ENCODE data around the gene CRAMP1. TPM values are rescaled to one million over a fixed set of nuclear protein-coding genes. Genes with fewer than 3 reads are reported as not detected.

CRAMP1 gene
- total RNA-seq, 2 experiments from 2014 or later: 15.1 to 15.7 TPM

DNA sequence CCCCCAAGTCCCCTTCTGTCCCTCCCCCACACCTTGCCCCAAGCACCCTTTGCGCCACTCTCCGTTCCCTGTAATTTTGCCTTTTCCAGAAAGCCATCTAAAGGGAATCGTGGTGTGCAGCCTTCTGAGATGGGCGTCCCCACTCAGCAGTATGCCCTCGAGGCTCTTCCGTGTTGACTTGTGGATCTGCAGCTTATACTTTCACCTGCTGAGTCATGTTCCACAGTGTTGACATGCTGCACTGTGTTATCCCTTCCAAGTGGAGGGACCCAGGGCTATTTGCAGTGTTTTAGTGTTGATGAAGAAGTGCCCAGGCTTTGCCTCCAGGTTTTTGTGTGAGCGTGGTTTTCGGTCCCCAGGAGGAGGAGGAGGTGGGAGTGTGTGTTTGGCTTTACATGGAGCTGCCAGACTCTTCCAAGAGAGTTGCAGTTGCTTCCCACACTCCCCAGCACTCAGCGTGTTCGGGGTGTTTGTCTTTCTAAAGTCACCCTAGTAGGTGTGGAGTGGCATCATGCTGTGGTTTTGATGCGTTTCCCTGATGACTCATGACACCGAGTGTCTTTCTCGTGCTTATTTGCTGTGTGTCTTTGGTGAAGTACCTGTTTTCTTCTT, 33.9 kb downstream of the CRAMP1 start:
- intact Hi-C loops (cut with micrococcal nuclease): no loop called here
- peak overlapping the region; percentile 55 for H3K27ac Mint-ChIP-seq
- ChIA-PET POLR2A (interaction anchor here (1.0 kb wide), 1 partner anchor 12 kb away, joined by 3 read pairs; no protein-coding TSS in a partner anchor), CTCF (interaction anchor here (1.6 kb wide), 1 partner anchor 217 kb away, joined by 4 read pairs; no protein-coding TSS in a partner anchor)
- ATAC-seq: peak; percentile 83
- H3K9me3 Mint-ChIP-seq: no peaks in the 10 kb centered on the region
- H3K27me3 Mint-ChIP-seq: no peaks in the 10 kb centered on the region
- no peak overlapping the region for H3K4me3 Mint-ChIP-seq
- peak; percentile 56 for DNase-seq
- TF ChIP-seq, protein P1, sequence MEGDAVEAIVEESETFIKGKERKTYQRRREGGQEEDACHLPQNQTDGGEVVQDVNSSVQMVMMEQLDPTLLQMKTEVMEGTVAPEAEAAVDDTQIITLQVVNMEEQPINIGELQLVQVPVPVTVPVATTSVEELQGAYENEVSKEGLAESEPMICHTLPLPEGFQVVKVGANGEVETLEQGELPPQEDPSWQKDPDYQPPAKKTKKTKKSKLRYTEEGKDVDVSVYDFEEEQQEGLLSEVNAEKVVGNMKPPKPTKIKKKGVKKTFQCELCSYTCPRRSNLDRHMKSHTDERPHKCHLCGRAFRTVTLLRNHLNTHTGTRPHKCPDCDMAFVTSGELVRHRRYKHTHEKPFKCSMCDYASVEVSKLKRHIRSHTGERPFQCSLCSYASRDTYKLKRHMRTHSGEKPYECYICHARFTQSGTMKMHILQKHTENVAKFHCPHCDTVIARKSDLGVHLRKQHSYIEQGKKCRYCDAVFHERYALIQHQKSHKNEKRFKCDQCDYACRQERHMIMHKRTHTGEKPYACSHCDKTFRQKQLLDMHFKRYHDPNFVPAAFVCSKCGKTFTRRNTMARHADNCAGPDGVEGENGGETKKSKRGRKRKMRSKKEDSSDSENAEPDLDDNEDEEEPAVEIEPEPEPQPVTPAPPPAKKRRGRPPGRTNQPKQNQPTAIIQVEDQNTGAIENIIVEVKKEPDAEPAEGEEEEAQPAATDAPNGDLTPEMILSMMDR (IDR thresholded peaks at IDR 0.05): no peak
- peaks cover 37% of the 10 kb centered on the region for H3K36me3 Mint-ChIP-seq (ENCODE audit: low read depth)
- peaks cover 24% of the 10 kb centered on the region for H3K4me1 Mint-ChIP-seq (ENCODE audit: low read depth)

DNA sequence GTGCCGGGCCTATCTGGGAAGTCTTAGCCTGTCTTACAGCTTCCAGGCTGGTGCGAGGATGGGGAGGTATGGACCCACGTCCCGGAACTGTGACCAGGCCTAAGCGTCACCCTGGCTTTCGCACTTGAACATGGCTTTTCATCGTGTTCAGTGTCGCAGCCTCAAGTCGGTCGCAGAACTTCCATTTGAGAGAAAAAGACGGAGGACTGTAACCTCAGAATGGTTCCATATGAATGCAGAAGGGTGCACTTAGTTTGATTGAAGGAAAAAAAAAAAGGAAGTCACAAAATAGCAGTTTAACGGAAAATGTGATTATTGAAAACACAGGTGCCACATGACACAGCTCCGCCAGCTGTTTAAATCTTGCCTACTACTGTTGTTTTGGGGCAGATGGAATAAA, 35.7 kb downstream of the CRAMP1 start:
- H3K9me3 Mint-ChIP-seq: no peaks in the 10 kb centered on the region
- peaks cover 24% of the 10 kb centered on the region for H3K4me1 Mint-ChIP-seq (ENCODE audit: low read depth)
- ChIA-PET CTCF (no interaction called here), POLR2A (no interaction called here)
- ATAC-seq (no peak), DNase-seq (no peak)
- H3K27me3 Mint-ChIP-seq: no peaks in the 10 kb centered on the region
- intact Hi-C loops (cut with micrococcal nuclease): no loop called here
- H3K4me3 Mint-ChIP-seq: no peak overlapping the region
- H3K36me3 Mint-ChIP-seq (ENCODE audit: low read depth): peaks cover 43% of the 10 kb centered on the region
- TF ChIP-seq, protein P1 (IDR thresholded peaks at IDR 0.05): no peak
- H3K27ac Mint-ChIP-seq: no peak overlapping the region

DNA sequence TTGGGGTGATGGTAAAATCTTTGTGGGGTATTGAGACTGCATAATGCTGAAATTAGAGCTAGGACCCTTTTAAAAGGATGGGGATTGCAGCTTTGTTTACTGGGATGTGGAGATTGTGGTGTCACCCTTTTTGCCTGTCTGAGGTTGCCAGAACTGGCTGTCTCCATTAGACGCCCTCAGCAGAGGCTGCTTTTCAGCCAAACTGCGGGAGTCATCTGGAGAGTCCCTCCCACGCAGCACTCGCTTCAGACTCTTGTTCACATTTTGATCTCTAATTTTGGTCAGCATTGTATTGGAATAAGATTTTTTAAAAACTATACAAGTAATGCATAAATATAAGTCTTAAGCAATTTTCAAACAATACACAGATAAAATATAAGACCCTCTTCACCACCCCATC, 38.0 kb downstream of the CRAMP1 start:
- no peaks in the 10 kb centered on the region for H3K27me3 Mint-ChIP-seq
- H3K27ac Mint-ChIP-seq: no peak overlapping the region
- intact Hi-C loops (cut with micrococcal nuclease): no loop called here
- DNase-seq: no peak
- no peak overlapping the region for H3K4me3 Mint-ChIP-seq
- TF ChIP-seq, protein P1 (IDR thresholded peaks at IDR 0.05): no peak
- ChIA-PET CTCF (interaction anchor here (1.2 kb wide), 1 partner anchor 56 kb away, joined by 6 read pairs; the partner anchor contains the start of gene MAPK8IP3), POLR2A (no interaction called here)
- no peak for ATAC-seq
- no peaks in the 10 kb centered on the region for H3K9me3 Mint-ChIP-seq
- peaks cover 19% of the 10 kb centered on the region for H3K4me1 Mint-ChIP-seq (ENCODE audit: low read depth)
- H3K36me3 Mint-ChIP-seq (ENCODE audit: low read depth): peaks cover 48% of the 10 kb centered on the region

DNA sequence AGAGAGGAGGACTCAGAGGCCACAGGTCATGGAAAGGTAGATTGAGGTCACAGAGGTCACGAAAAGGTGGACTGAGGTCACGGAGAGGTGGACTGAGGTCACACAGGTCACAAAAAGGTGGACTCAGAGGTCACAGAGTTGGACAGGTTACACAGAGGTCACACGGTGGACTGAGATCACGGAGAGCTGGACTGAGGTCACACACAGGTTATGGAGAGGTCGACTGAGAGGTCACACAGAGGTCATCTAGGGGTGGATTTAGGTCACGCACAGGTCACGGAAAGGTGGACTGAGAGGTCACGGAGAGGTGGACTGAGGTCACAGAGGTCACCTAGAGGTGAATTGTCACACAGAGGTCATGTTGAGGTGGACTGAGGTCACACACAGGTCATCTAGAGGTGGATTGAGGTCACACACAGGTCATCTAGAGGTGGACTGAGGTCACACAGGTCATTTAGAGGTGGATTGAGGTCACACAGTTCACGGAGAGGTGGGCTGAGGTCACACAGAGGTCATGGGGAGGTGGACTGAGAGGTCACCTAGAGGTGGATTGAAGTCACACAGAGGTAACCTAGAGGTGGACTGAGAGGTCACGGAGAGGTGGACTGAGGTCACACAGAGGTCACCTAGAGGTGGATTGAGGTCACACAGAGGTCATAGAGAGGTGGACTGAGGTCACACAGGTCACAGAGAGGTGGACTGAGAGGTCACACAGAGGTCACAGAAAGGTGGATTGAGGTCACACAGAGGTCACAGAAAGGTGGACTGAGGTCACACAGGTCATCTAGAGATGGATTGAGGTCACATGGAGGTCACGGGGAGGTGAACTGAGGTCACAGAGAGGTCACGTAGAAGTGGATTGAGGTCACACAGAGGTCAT, 39.2 kb downstream of the CRAMP1 start:
- DNase-seq (peak; percentile 29), ATAC-seq (peak; percentile 66)
- Mint-ChIP-seq H3K4me3 (no peak overlapping the region), H3K9me3 (no peaks in the 10 kb centered on the region), H3K27me3 (no peaks in the 10 kb centered on the region), H3K4me1 (ENCODE audit: low read depth) (peaks cover 8% of the 10 kb centered on the region), H3K27ac (peak overlapping the region; percentile 8), H3K36me3 (ENCODE audit: low read depth) (peaks cover 45% of the 10 kb centered on the region)
- TF ChIP-seq, protein P1 (IDR thresholded peaks at IDR 0.05): no peak
- intact Hi-C loops (cut with micrococcal nuclease): no loop called here
- CTCF ChIA-PET: no interaction called here
- POLR2A ChIA-PET: interaction anchor here (1.0 kb wide), 1 partner anchor 10 kb away, joined by 3 read pairs; no protein-coding TSS in a partner anchor

DNA sequence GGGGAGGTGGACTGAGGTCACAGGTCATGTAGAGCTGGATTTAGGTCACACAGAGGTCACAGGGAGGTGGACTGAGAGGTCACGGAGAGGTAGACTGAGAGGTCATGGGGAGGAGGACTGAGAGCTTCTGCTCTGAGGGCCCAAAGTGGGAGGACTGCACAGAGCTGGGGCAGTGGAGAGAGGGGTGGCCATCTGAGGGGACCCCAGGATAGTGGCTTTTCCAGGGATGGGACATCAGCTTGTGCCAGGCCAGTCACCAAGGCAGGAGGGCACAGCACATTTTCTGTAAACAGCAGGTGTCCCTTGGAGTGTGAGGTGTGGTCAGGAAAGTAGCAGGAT, 39.8 kb downstream of the CRAMP1 start:
- CTCF ChIA-PET: no interaction called here
- DNase-seq (no peak), ATAC-seq (peak; percentile 42)
- Mint-ChIP-seq H3K36me3 (ENCODE audit: low read depth) (peaks cover 42% of the 10 kb centered on the region), H3K27me3 (no peaks in the 10 kb centered on the region), H3K9me3 (no peaks in the 10 kb centered on the region), H3K4me1 (ENCODE audit: low read depth) (peaks cover 3% of the 10 kb centered on the region), H3K4me3 (no peak overlapping the region), H3K27ac (no peak overlapping the region)
- TF ChIP-seq, protein P1 (IDR thresholded peaks at IDR 0.05): no peak
- POLR2A ChIA-PET: interaction anchor here (1.0 kb wide), 1 partner anchor 11 kb away, joined by 3 read pairs; no protein-coding TSS in a partner anchor
- intact Hi-C loops (cut with micrococcal nuclease): no loop called here
